B cell (primary cell): ENCODE measurements around the gene MEOX2. TPM values are rescaled to one million over a fixed set of nuclear protein-coding genes. Genes with fewer than 3 reads are reported as not detected.

ENCODE experiments used
- ATAC-seq: fragments of 200-7000 bp; cut with Tn5 transposase; one replicate; pipeline ENCODE4 v1.10.0; 2021; ENCODE audit warnings: low read depth, mild to moderate bottlenecking, moderate number of reproducible peaks, moderate library complexity
- CTCF ChIA-PET: fragments of 350-600 bp; sonication (Branson Sonifier 250); formaldehyde crosslinking; loops from one replicate; lab custom pipeline; 2021; ENCODE audit warnings: antibody characterized with exemption, inconsistent platforms; lab: Charles Lee
- POLR2A ChIA-PET: fragments of 350-600 bp; sonication (Branson Sonifier 250); formaldehyde crosslinking; loops from one replicate; lab custom pipeline; 2021; ENCODE audit warnings: antibody characterized with exemption; lab: Charles Lee
- DNase-seq: peaks from one replicate; pipeline ENCODE4 v3.0.0; 2013
- H2AFZ ChIP-seq: 2 replicates; pipeline ENCODE4 v1.6.1; 2012; ENCODE audit warnings: mild to moderate bottlenecking, low read depth, low read length; ENCODE audit not compliant: insufficient read depth, poor library complexity, severe bottlenecking
- H3K27ac ChIP-seq, 2 donors: 1 replicate in 1 of 2; 2 replicates in 1 of 2; pipeline ENCODE4 v1.5.1; 2012 to 2013; ENCODE audit warnings: low read length in 2 of 2, mild to moderate bottlenecking in 2 of 2, moderate library complexity in 1 of 2
- H3K27me3 ChIP-seq, 4 experiments: fragments of 200-600 bp in 1 of 4; sonication (generic) in 1 of 4; replicated peaks in 1 of 4; 1 replicate in 2 of 4; 2 replicates in 2 of 4; pipeline versions ENCODE4 v1.6.1 to v1.7.0; 2013 to 2016; ENCODE audit warnings: low read length in 3 of 4, mild to moderate bottlenecking in 2 of 4, mixed read lengths in 1 of 4, moderate library complexity in 1 of 4; ENCODE audit not compliant: insufficient read depth in 4 of 4, control insufficient read depth in 3 of 4; ENCODE audit errors: control extremely low read depth in 1 of 4
- H3K36me3 ChIP-seq, 2 experiments: replicated peaks in 1 of 2; 1 replicate in 1 of 2; 2 replicates in 1 of 2; pipeline versions ENCODE4 v1.6.1 to v1.7.1; 2013; ENCODE audit warnings: low read length in 1 of 2; ENCODE audit not compliant: insufficient read depth in 2 of 2, control insufficient read depth in 1 of 2; ENCODE audit errors: control extremely low read depth in 1 of 2, extremely low read depth in 1 of 2
- H3K4me1 ChIP-seq, 2 donors: fragments of 200-600 bp in 1 of 2; sonication (generic) in 1 of 2; 1 replicate in 1 of 2; 2 replicates in 1 of 2; pipeline versions ENCODE4 v1.5.1 to v1.6.1; 2013 to 2017; ENCODE audit warnings: low read length in 2 of 2; ENCODE audit not compliant: control insufficient read depth in 2 of 2, insufficient read depth in 2 of 2
- H3K4me2 ChIP-seq: replicated peaks from 2 replicates; pipeline ENCODE3; 2012; ENCODE audit warnings: mild to moderate bottlenecking, low read depth, low read length; ENCODE audit not compliant: poor library complexity, severe bottlenecking
- H3K4me3 ChIP-seq, 5 experiments: fragments of 200-600 bp in 1 of 5; sonication (generic) in 1 of 5; 1 replicate in 3 of 5; 2 replicates in 2 of 5; pipeline versions ENCODE4 v1.5.1 to v1.7.0; 2011 to 2016; ENCODE audit warnings: low read length in 4 of 5, mild to moderate bottlenecking in 4 of 5, low read depth in 2 of 5, control low read depth in 1 of 5, moderate library complexity in 1 of 5; ENCODE audit not compliant: insufficient read depth in 1 of 5; ENCODE audit errors: control extremely low read depth in 1 of 5, extremely low read depth in 1 of 5
- H3K79me2 ChIP-seq: fragments of 200-600 bp; sonication (generic); one replicate; pipeline ENCODE4 v1.6.0; 2016; ENCODE audit warnings: low read length; ENCODE audit not compliant: control insufficient read depth, insufficient read depth
- H3K9ac ChIP-seq: fragments of 200-600 bp; sonication (generic); 2 replicates; pipeline ENCODE4 v1.6.1; 2017; ENCODE audit warnings: mild to moderate bottlenecking, low read length, moderate library complexity
- H3K9me3 ChIP-seq, 3 donors: one replicate each; pipeline versions ENCODE4 v1.6.1 to v1.7.1; 2013; ENCODE audit warnings: low read length in 2 of 3; ENCODE audit not compliant: control insufficient read depth in 2 of 3, insufficient read depth in 1 of 3; ENCODE audit errors: control extremely low read depth in 1 of 3
- H4K20me1 ChIP-seq: 2 replicates; pipeline ENCODE4 v1.6.0; 2012; ENCODE audit warnings: mild to moderate bottlenecking, low read length; ENCODE audit not compliant: insufficient read depth, control insufficient read depth, poor library complexity, severe bottlenecking
- H3K27ac Mint-ChIP-seq: one replicate; pipeline ENCODE4 v1.8.0; 2021; ENCODE audit warnings: mixed read lengths
- H3K27me3 Mint-ChIP-seq: one replicate; pipeline ENCODE4 v1.8.0; 2021; ENCODE audit warnings: mixed read lengths
- H3K4me1 Mint-ChIP-seq: one replicate; pipeline ENCODE4 v1.8.0; 2021; ENCODE audit warnings: mixed read lengths
- H3K4me3 Mint-ChIP-seq: one replicate; pipeline ENCODE4 v1.8.0; 2021; ENCODE audit warnings: mixed read lengths
- H3K9me3 Mint-ChIP-seq: one replicate; pipeline ENCODE4 v1.8.0; 2022; ENCODE audit warnings: mixed read lengths; ENCODE audit not compliant: insufficient read depth
- EZH2 ChIP-seq: IDR thresholded peaks from 2 replicates; pipeline ENCODE4 v1.6.1; 2012; ENCODE audit warnings: borderline replicate concordance, low read depth, mild to moderate bottlenecking, moderate library complexity, low read length; ENCODE audit not compliant: insufficient read depth, poor library complexity, severe bottlenecking
- WGBS: methylation state at CpG from one replicate; pipeline ENCODE4 v1.1.5; 2013; ENCODE audit warnings: missing lambda C conversion rate; ENCODE audit not compliant: insufficient coverage; 5-methylcytosine and 5-hydroxymethylcytosine counted together
- intact Hi-C: fragments of 100-400 bp; cut with micrococcal nuclease; formaldehyde crosslinking; loops from one replicate; pipeline ENCODE4 v1.10.0; 2022
- polyA minus RNA-seq: library from RNA; depleted of rRNA, polyadenylated mRNA; stranded (reverse); fragments of >200 nt; gene quantifications from 2 replicates; pipeline ENCODE4 v1.2.3, GENCODE V29; 2012
- polyA plus RNA-seq: library from polyadenylated mRNA; depleted of rRNA; stranded (reverse); fragments of >200 nt; gene quantifications from 2 replicates; pipeline ENCODE4 v1.2.3, GENCODE V29; 2012
- total RNA-seq, 2 donors: library from RNA; stranded (reverse); fragments of 120-200 nt in 1 of 2; gene quantifications; 1 replicate in 1 of 2; 2 replicates in 1 of 2; pipeline versions ENCODE4 v1.2.3 to v1.2.4, GENCODE V29; 2013 to 2022
- TF ChIP-seq, protein P1 (sequence below): fragments of 200-600 bp; IDR thresholded peaks from one replicate; pipeline ENCODE4 v1.8.0; 2022; ENCODE audit warnings: antibody characterized with exemption, mild to moderate bottlenecking

MEOX2 gene
- total RNA-seq (not detected in 2 replicates), polyA plus RNA-seq (not detected in 2 replicates), polyA minus RNA-seq (not detected in 2 replicates)
- 0.84 TPM for total RNA-seq (2013)

DNA sequence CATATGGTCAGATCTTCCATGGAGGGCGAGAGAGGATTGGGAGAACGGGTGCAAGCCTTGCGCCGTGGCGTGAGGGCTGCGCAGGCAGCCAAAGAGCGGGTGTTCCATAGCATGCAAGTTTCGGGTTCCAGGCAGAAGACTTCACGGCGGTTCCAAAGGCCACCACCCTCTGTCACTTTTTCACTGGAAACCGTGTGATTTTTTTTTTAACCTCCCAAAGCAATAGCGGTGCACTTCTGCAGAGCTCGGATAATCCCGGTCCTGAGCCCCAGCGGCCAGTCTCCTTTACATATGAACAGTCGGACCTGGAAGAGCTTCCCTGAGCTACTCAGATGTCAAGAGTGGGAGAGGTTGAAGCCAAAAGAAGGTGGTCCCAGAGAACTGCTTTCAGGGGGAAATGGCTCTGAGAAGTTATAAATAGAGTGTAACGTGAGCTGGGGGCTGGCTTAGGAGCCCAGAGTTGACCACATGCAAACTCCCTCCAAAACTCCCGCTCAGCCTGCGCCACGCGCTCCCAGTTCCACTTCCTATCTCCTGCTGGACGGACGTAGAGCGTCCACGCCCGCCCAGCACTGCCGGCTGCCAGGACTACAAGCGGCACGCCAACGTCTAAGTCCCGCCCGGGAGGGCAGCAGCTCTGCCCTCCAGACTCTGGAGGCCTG is at the start of gene MEOX2:
TSS of gene MEOX2 (minus strand) at position 389 of the 662 bp plus-strand sequence. CDS start at position 108, 281 bp downstream.
- H3K27me3 ChIP-seq = peaks cover 0 to 25% (median 8%) of the 10 kb centered on the region in 4 experiments
- no peak for TF ChIP-seq EZH2
- TF ChIP-seq, protein P1, sequence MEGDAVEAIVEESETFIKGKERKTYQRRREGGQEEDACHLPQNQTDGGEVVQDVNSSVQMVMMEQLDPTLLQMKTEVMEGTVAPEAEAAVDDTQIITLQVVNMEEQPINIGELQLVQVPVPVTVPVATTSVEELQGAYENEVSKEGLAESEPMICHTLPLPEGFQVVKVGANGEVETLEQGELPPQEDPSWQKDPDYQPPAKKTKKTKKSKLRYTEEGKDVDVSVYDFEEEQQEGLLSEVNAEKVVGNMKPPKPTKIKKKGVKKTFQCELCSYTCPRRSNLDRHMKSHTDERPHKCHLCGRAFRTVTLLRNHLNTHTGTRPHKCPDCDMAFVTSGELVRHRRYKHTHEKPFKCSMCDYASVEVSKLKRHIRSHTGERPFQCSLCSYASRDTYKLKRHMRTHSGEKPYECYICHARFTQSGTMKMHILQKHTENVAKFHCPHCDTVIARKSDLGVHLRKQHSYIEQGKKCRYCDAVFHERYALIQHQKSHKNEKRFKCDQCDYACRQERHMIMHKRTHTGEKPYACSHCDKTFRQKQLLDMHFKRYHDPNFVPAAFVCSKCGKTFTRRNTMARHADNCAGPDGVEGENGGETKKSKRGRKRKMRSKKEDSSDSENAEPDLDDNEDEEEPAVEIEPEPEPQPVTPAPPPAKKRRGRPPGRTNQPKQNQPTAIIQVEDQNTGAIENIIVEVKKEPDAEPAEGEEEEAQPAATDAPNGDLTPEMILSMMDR = no peak
- Mint-ChIP-seq H3K4me1 (no peaks in the 10 kb centered on the region), H3K9me3 (no peaks in the 10 kb centered on the region), H3K4me3 (no peak within 1 kb of the TSS), H3K27me3 (peaks cover 33% of the 10 kb centered on the region), H3K27ac (no peak within 1 kb of the TSS)
- no peaks in the 10 kb centered on the region for H3K79me2 ChIP-seq
- no peak for ATAC-seq
- ChIA-PET CTCF (no interaction called here), POLR2A (no interaction called here)
- peaks cover 0 to 7% (median 0%) of the 10 kb centered on the region in 3 donors for H3K9me3 ChIP-seq
- 6% methylated on average over 32 of the region's 32 CpGs for WGBS
- no peak within 1 kb of the TSS for H3K9ac ChIP-seq
- intact Hi-C loops = no loop called here
- no peak within 1 kb of the TSS for H3K27ac ChIP-seq
- no peak within 1 kb of the TSS for H3K4me3 ChIP-seq
- no peak within 1 kb of the TSS for H2AFZ ChIP-seq
- no peaks in the 10 kb centered on the region for H4K20me1 ChIP-seq
- DNase-seq = no peak
- H3K4me1 ChIP-seq = no peaks in the 10 kb centered on the region
- no peaks in the 10 kb centered on the region for H3K36me3 ChIP-seq
- no peak within 1 kb of the TSS for H3K4me2 ChIP-seq

DNA sequence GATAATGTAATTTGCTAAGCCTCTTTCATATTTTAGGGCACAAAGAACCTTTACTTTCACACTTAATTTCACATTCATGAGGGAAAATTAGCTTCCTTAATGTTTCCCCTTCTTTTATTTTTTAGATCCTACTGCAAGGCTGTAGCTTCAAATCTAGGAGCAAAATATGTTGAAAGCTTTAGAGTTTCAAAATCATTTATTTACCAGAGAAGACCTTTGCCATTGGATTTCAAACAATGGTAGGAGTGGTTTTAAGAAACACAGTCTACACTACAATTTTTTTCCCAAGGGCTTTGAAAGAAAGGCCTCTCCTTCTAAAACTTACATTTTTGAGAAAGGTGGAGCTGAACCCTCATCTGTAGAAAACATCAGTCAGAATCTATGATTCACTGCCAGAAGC is 43.3 kb upstream of the MEOX2 start:
- Histone ChIP-seq H3K27ac (no peak overlapping the region), H2AFZ (no peak overlapping the region), H3K9me3 (no peaks in the 10 kb centered on the region), H3K4me3 (no peak overlapping the region), H3K27me3 (no peaks in the 10 kb centered on the region), H3K79me2 (no peaks in the 10 kb centered on the region), H4K20me1 (no peaks in the 10 kb centered on the region), H3K4me1 (no peaks in the 10 kb centered on the region), H3K4me2 (no peak overlapping the region), H3K36me3 (no peaks in the 10 kb centered on the region), H3K9ac (no peak overlapping the region)
- H3K4me1 Mint-ChIP-seq = no peaks in the 10 kb centered on the region
- ChIA-PET CTCF (no interaction called here), POLR2A (no interaction called here)
- no peaks in the 10 kb centered on the region for H3K9me3 Mint-ChIP-seq
- H3K27me3 Mint-ChIP-seq = no peaks in the 10 kb centered on the region
- intact Hi-C loops = no loop called here
- no peak for DNase-seq
- no peak overlapping the region for H3K4me3 Mint-ChIP-seq
- no peak for ATAC-seq
- no peak overlapping the region for H3K27ac Mint-ChIP-seq
- TF ChIP-seq EZH2 = no peak
- TF ChIP-seq, protein P1 = no peak
